AG10803 (cell line): ENCODE measurements around the gene KCNG2.

ENCODE experiments used
- DNase-seq: peaks from one replicate; pipeline ENCODE4 v3.0.0; 2010; ENCODE audit warnings: low read depth
- H3K4me3 ChIP-seq: 2 replicates; pipeline ENCODE4 v1.5.1; 2011; ENCODE audit warnings: mild to moderate bottlenecking, low read length, control low read depth
- TF ChIP-seq, protein P1 (sequence below): conservative IDR thresholded peaks from 2 replicates; pipeline ENCODE4 v1.5.1; 2011; ENCODE audit warnings: mild to moderate bottlenecking, low read length, control low read depth, inconsistent platforms

The KCNG2 gene

DNA sequence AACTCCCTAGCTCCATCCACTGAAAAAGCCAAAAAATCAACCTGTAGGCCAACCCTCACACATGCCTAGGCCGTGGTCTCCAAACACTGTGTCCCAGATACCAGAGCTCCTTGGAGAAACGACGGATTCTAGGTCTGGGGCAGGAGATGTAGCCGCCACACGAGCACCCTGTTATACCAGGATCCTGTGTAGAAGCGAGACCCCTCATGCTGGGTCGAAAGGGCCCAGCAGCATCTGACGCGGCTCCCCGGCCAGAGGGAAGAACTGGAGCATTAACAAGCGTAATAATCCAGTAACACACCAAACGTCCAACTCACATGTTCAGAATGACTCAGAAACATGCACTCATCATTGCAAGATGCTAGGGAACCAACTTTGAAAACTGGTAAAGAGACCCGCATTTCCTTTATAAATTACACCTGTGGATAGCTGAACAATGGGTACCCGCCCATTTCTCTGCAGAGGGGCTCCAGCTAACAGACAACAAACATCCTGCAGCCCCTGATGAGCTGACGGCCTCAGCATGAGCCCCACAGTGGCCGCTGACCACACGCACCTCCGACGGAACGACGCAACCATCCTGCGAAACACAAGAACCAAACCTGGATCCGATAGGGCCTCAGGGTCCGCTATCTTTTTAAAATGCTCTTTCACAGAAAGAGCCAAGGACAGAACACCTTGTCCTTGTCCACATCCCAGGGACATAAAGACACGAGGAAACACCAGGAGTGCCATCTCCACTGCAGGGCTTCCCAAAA is 139.5 kb downstream of the KCNG2 start:
- H3K4me3 ChIP-seq: no peak overlapping the region
- no peak for DNase-seq
- TF ChIP-seq, protein P1, sequence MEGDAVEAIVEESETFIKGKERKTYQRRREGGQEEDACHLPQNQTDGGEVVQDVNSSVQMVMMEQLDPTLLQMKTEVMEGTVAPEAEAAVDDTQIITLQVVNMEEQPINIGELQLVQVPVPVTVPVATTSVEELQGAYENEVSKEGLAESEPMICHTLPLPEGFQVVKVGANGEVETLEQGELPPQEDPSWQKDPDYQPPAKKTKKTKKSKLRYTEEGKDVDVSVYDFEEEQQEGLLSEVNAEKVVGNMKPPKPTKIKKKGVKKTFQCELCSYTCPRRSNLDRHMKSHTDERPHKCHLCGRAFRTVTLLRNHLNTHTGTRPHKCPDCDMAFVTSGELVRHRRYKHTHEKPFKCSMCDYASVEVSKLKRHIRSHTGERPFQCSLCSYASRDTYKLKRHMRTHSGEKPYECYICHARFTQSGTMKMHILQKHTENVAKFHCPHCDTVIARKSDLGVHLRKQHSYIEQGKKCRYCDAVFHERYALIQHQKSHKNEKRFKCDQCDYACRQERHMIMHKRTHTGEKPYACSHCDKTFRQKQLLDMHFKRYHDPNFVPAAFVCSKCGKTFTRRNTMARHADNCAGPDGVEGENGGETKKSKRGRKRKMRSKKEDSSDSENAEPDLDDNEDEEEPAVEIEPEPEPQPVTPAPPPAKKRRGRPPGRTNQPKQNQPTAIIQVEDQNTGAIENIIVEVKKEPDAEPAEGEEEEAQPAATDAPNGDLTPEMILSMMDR: no peak

DNA sequence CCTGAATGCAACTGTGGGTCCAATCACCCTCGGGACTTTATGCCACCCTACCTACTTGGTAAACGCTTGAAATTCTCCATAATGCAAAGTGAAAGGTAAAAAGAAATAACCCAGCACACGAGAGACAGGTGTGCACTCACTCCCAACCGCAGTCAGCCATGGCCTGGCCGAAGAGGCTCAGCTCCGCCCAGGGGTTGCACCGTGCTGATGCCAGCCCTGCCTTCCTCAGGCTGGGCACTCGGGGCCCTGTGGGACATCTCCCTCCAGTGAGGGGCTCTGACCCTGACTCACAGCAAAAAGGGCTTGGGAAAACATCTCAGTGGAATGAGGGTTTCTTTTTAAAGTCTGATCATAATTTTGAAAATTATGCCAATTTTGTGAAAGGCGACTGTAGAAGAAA is 140.5 kb downstream of the KCNG2 start:
- DNase-seq: no peak
- H3K4me3 ChIP-seq: no peak overlapping the region
- TF ChIP-seq, protein P1: no peak

DNA sequence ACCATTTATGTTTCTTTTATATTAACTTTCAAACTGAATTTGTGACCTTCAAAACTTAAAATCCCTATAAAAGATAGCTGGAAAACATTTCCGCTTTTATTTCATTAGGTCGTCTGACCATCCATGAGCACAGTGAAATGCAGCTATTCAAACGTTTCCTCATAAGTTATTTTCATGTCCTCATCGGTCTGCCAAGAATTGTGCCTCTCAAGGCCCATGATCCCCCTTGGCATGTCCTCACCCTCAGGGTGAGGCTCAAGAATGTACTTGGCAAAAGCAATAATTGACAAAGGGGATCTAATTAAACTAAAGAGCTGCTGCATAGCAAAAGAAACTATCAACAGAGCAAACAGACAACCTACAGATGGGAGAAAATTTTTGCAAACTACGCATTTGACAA is 141.4 kb downstream of the KCNG2 start:
- H3K4me3 ChIP-seq: no peak overlapping the region
- peak; percentile 45 for DNase-seq
- TF ChIP-seq, protein P1: no peak

DNA sequence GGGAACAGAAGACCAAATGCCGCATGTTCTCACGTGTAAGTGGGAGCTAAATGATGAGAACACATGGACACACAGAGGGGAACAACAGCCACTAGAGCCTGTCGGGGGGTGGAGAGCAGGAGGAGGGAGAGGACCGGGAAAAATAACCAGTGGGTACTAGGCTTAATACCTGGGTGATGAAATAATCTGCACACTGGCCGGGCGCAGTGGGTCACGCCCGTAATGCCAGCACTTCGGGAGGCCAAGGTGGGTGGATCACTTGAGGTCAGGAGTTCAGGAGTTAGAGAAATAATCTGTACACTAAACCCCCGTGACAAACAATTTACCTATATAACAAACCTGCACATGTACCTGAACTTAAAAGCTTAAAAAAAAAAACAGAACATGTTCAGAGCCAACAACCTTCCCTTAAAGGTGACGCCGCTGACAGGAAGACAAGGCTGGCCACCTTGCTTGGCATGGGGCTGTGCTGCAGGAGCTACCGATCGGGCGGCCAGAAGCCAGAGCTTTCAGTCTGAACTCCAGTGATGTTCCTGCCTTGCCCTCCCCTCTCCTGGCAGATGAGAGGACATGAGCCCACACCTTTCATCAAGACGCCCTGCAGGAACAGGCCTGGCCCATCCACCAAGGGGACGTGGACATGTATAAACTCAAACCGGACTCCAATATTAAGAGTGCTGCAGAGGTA is 142.5 kb downstream of the KCNG2 start:
- TF ChIP-seq, protein P1: no peak
- H3K4me3 ChIP-seq: no peak overlapping the region
- DNase-seq: no peak

DNA sequence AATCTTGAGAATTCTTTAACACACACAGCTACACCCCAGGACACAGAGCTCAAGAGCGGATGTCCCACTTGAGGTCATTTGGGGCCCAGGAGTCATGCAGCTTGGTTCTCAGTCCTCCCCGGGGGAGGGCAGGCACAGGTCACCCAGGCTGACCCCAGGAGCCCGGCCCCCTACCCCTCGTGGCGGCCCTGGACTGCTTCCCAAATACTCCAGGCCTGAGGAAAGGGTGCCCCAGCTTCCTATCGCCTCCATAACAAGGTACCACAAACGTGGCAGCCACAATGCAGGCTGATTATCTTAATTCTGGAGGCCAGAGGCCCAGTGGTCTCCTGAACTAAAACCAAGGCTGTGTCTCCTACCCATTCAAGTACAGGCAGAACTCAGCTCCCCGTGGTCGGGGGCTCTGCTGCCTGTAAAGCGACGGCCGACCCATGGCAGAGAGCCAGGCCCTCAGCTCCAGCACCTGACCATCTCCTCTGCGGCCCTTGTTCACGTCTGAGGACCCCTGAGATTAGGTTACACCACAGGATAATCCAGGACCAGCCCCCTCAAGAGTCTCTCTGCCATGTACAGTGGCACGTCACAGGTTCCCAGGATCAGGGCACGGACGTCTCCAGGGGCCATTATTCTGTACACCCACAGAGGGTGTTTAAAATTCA is 143.2 kb downstream of the KCNG2 start:
- H3K4me3 ChIP-seq: no peak overlapping the region
- TF ChIP-seq, protein P1: no peak
- DNase-seq: no peak

DNA sequence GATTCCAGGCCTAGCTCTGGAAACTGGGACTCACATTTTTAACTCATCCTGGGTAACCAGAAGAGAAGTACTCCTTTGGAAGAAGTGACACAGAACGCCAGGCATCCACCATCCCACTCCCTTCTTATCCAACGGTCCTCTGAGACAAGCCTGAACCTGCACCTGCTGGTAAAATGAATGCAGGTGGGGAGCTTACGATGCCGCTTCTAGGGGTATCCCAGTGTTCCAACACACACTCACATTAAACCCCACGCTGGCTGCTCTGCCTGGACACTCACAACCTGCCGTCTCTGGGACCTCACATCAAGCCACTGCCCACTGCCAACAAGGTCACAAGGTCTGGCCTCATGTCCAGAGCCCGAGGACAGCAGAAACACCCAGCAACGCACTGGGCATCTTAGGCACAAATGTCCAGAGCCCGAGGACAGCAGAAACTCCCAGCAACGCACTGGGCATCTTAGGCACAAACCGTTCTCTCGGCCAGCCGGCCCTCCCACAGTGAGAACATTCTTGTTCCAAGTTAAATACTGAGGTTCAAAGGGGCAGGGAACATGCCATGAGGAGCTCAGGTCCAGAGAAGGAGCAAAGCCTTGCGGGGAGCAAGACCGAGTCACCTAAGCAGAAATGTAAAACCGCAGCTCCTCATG is 143.9 kb downstream of the KCNG2 start:
- TF ChIP-seq, protein P1: no peak
- DNase-seq: no peak
- no peak overlapping the region for H3K4me3 ChIP-seq
